GM19468 (cell line): Measurements from ENCODE around the gene MED17.

Source experiments
- ATAC-seq: cut with Tn5 transposase; IDR thresholded peaks from one replicate; pipeline ENCODE4 v1.9.1; 2021; ENCODE audit warnings: mild to moderate bottlenecking, moderate library complexity, moderate number of reproducible peaks; ENCODE audit not compliant: unreplicated experiment; ENCODE audit errors: extremely low read depth

The MED17 gene

GRCh38 chr11:93813974-93814373 is 29.9 kb downstream of the MED17 start:
- ATAC-seq, result no peak

GRCh38 chr11:93814966-93815633 is 31.0 kb downstream of the MED17 start:
- no peak for ATAC-seq

GRCh38 chr11:93817426-93818348 is 33.6 kb downstream of the MED17 start:
- ATAC-seq, result no peak

DNA sequence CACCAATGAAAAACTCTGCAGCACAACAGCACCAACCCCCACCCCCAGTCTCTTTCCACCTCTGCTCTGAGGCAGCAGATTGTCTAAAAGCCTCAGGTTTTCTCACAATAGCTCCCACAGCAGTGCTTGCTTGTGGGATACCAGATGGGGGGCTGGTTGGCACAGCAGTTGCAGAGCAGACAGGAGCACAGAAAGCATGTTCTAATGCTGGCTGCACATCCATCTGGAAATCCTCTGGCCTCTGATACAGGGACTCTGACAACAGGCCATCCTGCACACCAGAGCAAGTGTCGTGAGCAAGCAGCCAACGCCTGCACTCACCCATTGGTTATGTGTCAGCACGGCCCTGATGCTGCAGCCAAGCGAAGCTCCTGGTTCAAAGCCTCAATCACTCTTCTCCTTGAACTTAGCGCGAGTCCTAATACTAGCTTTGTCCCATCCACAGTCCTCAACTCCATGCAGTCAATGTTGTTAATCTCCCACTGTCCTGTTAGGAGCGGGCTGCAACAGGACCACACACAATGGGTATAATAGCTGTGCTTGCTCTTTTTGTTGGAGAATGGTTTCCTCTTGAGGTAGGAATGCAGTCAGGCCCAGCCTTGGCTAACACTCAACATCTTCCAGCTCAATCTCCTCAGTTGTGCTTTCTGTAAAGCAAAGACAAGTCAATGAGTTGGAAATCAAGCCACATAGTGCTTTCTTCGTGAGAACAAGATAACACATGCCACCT is 36.0 kb downstream of the MED17 start:
- no peak for ATAC-seq

DNA sequence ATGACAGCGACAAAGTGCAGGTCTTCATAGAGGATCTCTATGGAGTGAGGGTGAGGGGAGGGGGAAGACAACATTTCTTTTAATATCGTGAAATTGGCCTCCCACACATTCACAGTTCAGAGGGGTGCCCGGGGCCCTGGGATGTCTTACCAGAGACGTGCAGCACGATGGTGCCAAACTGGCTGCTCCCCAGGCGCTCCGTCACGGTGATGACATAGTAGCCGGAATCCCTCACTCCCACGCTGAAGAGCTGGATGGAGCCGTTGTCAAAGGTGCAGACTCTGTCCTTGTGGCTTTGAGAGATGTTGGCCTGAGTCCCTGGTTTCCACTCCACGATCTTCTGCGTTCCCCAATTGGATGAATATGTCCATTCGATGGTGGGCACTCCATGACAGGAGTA is 36.8 kb downstream of the MED17 start:
- no peak for ATAC-seq

DNA sequence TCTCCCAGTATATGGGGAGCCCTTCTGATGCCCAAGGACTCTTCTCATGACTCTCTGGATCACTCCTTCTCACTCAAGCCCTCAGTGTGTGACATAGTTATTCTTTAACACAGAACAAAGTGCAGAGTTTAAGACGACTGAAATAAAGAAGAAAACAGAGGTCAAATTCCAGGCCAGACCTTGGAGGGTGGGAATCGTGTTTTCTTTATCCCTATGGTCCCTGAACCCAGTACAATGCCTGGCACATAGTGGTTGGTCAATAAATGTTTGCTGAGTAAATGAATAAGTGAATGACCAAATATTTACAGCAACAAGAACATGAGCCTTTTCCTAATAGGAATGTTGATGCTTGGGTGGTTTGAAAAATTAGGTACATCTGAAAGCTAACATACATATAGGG is 37.5 kb downstream of the MED17 start:
- ATAC-seq, result no peak

GRCh38 chr11:93822359-93822758 is 38.3 kb downstream of the MED17 start:
- no peak for ATAC-seq

DNA sequence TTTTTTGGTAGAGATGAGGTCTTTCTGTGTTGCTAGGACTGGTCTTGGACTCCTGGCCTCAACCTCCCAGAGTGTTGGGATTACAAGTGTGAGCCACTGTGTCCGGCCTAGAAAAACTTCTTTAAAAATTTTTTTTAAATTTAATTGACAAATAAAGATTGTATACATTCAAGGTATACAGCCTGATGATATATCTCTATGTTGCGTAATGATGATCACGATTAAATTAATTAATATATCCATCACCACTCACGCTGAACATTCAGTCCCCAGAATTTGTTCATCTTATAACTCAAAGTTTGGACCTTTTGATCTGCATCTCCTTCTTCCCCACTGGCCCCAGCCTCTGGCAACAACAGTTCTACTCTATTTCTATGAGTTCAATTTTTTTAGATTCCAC is 39.1 kb downstream of the MED17 start:
- ATAC-seq, result no peak

DNA sequence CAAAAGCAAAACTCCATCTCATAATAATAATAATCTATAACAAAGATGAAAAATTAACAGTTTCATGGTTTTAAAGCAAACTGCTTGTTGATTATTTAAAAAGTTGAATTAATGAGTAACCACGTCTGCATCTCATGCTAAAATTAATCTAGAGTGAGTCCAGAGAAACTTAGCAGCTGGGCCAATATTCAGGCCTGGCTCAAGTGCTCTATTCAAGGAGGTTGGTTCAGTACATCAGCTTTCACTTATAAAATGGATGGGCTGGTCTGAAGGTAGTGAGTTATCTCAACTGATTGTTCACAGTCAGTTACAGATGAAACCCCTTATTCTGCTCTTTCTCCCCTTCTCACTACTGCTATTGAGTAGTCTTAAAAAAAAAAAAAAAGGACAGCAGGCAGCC is 43.3 kb downstream of the MED17 start:
- ATAC-seq, result no peak

DNA sequence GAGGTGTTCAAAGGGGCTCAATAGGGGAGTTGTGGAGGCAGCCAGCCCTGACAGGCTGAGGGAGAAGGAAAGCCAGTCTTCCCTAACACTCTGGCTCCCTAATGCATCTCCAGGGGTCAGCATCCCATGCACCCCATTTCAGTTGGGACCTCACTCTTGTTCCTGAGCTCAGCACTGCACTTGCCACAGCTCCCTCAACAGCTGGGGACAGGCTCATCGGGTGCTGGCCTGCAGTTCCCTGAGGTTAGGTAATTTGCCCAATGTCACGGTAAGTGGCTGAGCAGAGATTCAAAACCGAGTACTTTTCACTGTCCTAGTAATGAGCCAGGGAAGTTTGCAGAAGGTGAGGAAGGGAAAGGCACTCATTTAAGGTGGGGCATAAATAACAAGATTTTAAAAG is 45.5 kb downstream of the MED17 start:
- no peak for ATAC-seq

GRCh38 chr11:93831343-93832127 is 47.5 kb downstream of the MED17 start:
- no peak for ATAC-seq

GRCh38 chr11:93832780-93833179 is 48.7 kb downstream of the MED17 start:
- no peak for ATAC-seq

GRCh38 chr11:93838967-93839366 is 54.9 kb downstream of the MED17 start:
- ATAC-seq, result no peak

GRCh38 chr11:93840180-93840579 is 56.1 kb downstream of the MED17 start:
- ATAC-seq, result no peak

GRCh38 chr11:93840981-93841380 is 56.9 kb downstream of the MED17 start:
- no peak for ATAC-seq

- no peak for ATAC-seq
These were observed 57.4 kb downstream of the MED17 start for GRCh38 chr11:93841446-93841845.

DNA sequence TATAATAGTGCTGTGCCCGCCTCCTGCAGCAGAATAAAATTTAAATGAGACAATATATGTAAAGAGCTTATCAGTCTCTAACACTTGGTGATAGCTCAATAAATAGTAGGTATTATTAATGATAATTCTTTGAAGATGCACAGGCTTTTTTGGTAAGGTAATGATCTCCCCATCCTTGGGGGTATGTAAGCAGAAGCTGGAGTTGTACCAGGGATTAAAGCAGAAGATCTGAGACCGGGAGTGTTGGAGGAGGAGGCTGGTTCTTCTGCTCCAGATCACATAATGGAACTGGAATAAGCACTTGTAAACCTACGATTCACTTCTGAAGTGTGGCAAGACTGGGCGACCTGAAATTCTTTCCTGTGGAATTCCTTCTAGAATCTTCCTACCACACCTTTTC is 58.0 kb downstream of the MED17 start:
- no peak for ATAC-seq

- ATAC-seq, result no peak
These were observed 58.4 kb downstream of the MED17 start for GRCh38 chr11:93842461-93842860.

DNA sequence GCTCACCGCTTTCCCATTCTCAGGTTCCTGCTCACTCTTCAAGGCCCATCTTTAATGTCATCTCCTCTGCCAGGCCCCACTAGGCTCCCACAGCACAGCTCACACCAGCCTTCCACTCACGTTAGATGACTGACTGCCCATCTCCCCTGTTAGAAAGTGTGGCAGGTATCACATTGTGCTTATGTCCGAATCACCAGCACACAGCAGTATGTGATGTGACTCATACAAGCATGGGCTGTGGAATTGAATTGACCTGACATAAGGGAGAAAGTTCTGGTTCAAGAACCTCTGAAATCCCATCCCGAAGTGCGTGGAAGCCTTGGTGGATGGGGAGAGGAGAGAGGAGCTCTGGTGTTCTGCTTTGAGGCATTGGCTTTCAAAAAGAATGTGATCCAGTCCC is 59.8 kb downstream of the MED17 start:
- ATAC-seq, result no peak

DNA sequence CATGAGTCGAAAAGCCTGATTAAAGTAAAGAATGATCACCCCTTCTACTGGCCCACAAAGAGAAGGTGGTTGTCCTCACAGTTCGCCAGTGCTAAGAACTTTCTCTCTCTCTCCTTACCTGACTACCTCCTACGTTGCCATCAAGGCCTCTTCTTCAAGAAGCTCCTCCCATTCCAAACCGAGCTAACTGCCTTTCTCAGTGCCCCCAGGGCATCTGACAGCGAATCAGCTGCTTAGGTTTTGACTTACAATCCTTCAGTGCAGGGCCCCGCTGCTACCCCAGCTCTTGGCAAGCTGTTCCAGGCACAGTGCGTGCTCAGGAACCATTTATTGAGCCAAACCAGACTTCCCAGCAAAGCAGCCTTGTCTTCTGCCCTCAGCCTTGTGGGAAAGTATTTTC is 60.5 kb downstream of the MED17 start:
- ATAC-seq, result no peak
